Testis (tissue), 3 donors: ENCODE data around the gene NOS3. TPM values are rescaled to one million over a fixed set of nuclear protein-coding genes. Genes with fewer than 3 reads are reported as not detected.

ENCODE experiments used
- DNase-seq: peaks from one replicate; pipeline ENCODE4 v3.0.0-alpha.2; 2019
- H3K27ac ChIP-seq, 2 donors: fragments of 200-600 bp; sonication (generic); one replicate each; pipeline ENCODE4 v1.5.1; 2019
- H3K27me3 ChIP-seq: fragments of 200-600 bp; sonication (generic); one replicate; pipeline ENCODE4 v1.5.1; 2019
- H3K36me3 ChIP-seq: fragments of 200-600 bp; sonication (generic); one replicate; pipeline ENCODE4 v1.5.1; 2017; ENCODE audit warnings: low read depth; ENCODE audit errors: missing control alignments
- H3K4me1 ChIP-seq: fragments of 200-600 bp; sonication (generic); one replicate; pipeline ENCODE4 v1.5.1; 2019
- H3K4me3 ChIP-seq, 2 donors: fragments of 200-600 bp; sonication (generic); one replicate each; pipeline ENCODE4 v1.5.1; 2017 to 2019
- H3K9me3 ChIP-seq: fragments of 200-600 bp; sonication (generic); one replicate; pipeline ENCODE4 v1.5.1; 2017
- POLR2A ChIP-seq: fragments of 450-650 bp; IDR thresholded peaks from one replicate; pipeline ENCODE4 v1.6.1; 2017; ENCODE audit warnings: antibody characterized with exemption, mild to moderate bottlenecking, moderate library complexity
- WGBS, 2 donors: methylation state at CpG; one replicate each; pipeline ENCODE4 v1.1.5; 2018; 5-methylcytosine and 5-hydroxymethylcytosine counted together
- intact Hi-C: fragments of 100-400 bp; cut with DNase I; formaldehyde crosslinking; loops from one replicate; pipeline ENCODE4 v1.15.1; 2023; ENCODE audit warnings: low total_unique reads
- polyA plus RNA-seq: library from polyadenylated mRNA; stranded (reverse); fragments of 350-450 nt; fragmentation: Illumina TruSeq; extraction: RNeasy Lipid Tissue Mini Kit (QIAGEN cat#74804); gene quantifications from one replicate; pipeline ENCODE4 v1.2.3, GENCODE V29; 2014; ENCODE audit warnings: low read depth, low replicate concordance; ENCODE audit not compliant: insufficient read depth
- total RNA-seq, 2 donors: library from RNA; depleted of rRNA; stranded (reverse); fragments of >200 nt; gene quantifications; one replicate each; pipeline ENCODE4 v1.2.3, GENCODE V29; 2016
- TF ChIP-seq, protein P1 (sequence below), 3 experiments: fragments of 450-650 bp in 2 of 3; fragments of 200-600 bp in 1 of 3; sonication (generic) in 1 of 3; IDR thresholded peaks; one replicate each; pipeline ENCODE4 v1.5.1; 2016 to 2019; ENCODE audit warnings: antibody characterized with exemption in 3 of 3, mild to moderate bottlenecking in 2 of 3, moderate library complexity in 1 of 3

Gene NOS3
- total and polyA plus RNA-seq, 3 donors from 2014 or later: 19.5 to 36.6 (median 25.0) TPM

DNA sequence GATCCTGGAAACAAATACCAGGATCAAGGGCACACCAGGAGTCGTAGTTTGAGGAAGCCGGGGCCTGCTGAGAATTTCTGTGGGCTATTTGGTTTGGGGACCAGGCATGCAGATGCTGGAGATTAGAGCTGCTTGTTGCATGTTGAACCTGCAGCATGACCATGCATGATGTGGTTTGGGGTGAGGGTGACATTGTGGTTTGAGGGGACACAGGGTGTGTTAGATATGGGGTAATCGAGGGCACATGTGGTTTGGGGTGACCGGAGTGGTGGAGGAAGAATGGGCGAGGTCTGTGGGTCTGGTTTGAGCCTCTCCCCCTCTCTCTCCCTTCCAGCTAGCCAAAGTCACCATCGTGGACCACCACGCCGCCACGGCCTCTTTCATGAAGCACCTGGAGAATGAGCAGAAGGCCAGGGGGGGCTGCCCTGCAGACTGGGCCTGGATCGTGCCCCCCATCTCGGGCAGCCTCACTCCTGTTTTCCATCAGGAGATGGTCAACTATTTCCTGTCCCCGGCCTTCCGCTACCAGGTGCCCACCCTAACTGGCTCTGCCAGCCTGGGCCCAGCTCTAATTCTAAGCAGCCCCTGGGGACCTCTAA lies 10.2 kb downstream of the NOS3 start:
- Histone ChIP-seq H3K36me3 (no peaks in the 10 kb centered on the region), H3K4me3 (no peak overlapping the region), H3K27me3 (no peaks in the 10 kb centered on the region), H3K9me3 (no peaks in the 10 kb centered on the region), H3K27ac (no peak overlapping the region), H3K4me1 (peaks cover 8% of the 10 kb centered on the region)
- TF ChIP-seq, protein P1, sequence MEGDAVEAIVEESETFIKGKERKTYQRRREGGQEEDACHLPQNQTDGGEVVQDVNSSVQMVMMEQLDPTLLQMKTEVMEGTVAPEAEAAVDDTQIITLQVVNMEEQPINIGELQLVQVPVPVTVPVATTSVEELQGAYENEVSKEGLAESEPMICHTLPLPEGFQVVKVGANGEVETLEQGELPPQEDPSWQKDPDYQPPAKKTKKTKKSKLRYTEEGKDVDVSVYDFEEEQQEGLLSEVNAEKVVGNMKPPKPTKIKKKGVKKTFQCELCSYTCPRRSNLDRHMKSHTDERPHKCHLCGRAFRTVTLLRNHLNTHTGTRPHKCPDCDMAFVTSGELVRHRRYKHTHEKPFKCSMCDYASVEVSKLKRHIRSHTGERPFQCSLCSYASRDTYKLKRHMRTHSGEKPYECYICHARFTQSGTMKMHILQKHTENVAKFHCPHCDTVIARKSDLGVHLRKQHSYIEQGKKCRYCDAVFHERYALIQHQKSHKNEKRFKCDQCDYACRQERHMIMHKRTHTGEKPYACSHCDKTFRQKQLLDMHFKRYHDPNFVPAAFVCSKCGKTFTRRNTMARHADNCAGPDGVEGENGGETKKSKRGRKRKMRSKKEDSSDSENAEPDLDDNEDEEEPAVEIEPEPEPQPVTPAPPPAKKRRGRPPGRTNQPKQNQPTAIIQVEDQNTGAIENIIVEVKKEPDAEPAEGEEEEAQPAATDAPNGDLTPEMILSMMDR (IDR thresholded peaks at IDR 0.05): no peak
- TF ChIP-seq POLR2A: no peak
- intact Hi-C loops: no loop called here
- 92 to 95% methylated on average over 13 of the region's 13 CpGs for WGBS, 2 donors
- no peak for DNase-seq

DNA sequence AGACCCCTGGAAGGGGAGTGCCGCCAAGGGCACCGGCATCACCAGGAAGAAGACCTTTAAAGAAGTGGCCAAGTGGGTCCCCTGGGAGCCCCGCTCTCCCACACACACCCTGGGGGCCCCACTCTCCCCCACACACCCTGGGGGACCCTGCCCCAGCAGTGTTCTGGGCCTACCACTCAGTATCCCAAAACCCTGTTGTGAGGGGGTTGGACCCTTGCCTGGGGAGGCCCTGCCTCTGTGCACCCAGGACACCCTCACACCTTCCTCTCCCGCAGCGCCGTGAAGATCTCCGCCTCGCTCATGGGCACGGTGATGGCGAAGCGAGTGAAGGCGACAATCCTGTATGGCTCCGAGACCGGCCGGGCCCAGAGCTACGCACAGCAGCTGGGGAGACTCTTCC lies 10.7 kb downstream of the NOS3 start:
- DNase-seq: no peak
- peaks cover 5% of the 10 kb centered on the region for H3K4me1 ChIP-seq
- H3K36me3 ChIP-seq: no peaks in the 10 kb centered on the region
- no peak overlapping the region for H3K4me3 ChIP-seq
- WGBS, 2 donors: 94 to 97% methylated on average over 13 to 16 of the region's 16 CpGs
- intact Hi-C loops: no loop called here
- H3K9me3 ChIP-seq: no peaks in the 10 kb centered on the region
- H3K27me3 ChIP-seq: no peaks in the 10 kb centered on the region
- H3K27ac ChIP-seq: no peak overlapping the region
- TF ChIP-seq POLR2A: no peak
- TF ChIP-seq, protein P1 (IDR thresholded peaks at IDR 0.05): no peak

DNA sequence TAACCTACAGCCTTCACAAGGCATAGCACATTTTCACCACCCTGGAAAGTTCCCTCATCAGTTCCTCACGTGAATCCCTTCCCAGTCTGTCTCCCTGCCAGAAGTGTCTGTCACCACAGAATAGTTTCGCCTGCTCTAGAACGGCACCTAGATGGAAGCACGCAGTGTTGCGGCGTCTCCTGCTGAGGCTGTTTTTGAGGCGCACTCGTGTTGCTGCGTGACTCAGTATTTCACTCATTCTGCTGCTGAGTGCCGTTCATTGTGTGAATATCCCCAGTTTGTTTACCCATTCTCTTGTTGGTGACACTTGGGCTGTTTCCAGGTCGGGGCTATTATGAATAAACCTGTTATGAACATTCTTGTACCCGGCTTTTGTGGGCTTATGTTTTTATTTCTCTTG lies 12.8 kb downstream of the NOS3 start:
- intact Hi-C loops: no loop called here
- Histone ChIP-seq H3K9me3 (no peaks in the 10 kb centered on the region), H3K36me3 (no peaks in the 10 kb centered on the region), H3K27ac (no peak overlapping the region), H3K27me3 (no peaks in the 10 kb centered on the region), H3K4me1 (no peaks in the 10 kb centered on the region), H3K4me3 (no peak overlapping the region)
- DNase-seq: no peak
- no peak for TF ChIP-seq POLR2A
- TF ChIP-seq, protein P1 (IDR thresholded peaks at IDR 0.05): no peak
- WGBS, 2 donors: 87 to 92% methylated on average over 12 of the region's 12 CpGs

DNA sequence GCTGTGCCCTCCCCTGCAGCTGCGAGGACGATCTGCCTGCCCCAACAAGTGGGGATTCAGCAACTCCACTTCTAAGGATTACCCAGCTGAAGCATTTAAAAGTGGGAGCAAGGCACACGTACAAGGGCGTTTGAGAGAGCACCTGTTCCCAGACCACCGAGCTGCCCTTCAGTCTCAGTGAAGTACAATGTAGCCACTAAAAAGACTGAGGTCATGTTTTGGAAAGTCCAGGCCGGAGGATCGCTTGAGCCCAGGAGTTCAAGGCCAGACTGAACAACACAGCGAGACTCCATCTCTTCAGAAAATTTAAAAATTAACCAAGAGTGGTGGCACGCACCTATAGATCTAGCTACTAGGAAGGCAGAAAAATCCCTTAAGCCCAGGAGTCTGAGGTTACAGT lies 14.7 kb downstream of the NOS3 start:
- H3K27me3 ChIP-seq: no peaks in the 10 kb centered on the region
- no peak for DNase-seq

More for the DNA sequence above, 14.7 kb downstream of the NOS3 start:
- Histone ChIP-seq H3K9me3 (no peaks in the 10 kb centered on the region), H3K27ac (no peak overlapping the region), H3K36me3 (no peaks in the 10 kb centered on the region), H3K4me3 (no peak overlapping the region), H3K4me1 (peaks cover 4% of the 10 kb centered on the region)
- intact Hi-C loops: no loop called here
- WGBS, 2 donors: 64 to 66% methylated on average over 9 of the region's 9 CpGs
- no peak for TF ChIP-seq POLR2A
- TF ChIP-seq, protein P1 (IDR thresholded peaks at IDR 0.05): no peak
